Mesenchymal stem cell (in vitro differentiated cells and primary cell): Measurements from ENCODE around the gene WSCD1.

ENCODE experiments used
- DNase-seq: peaks from one replicate; pipeline ENCODE4 v3.0.0-alpha.2; 2013
- H2AFZ ChIP-seq: one replicate; pipeline ENCODE4 v1.6.1; 2013; ENCODE audit warnings: low read depth, mild to moderate bottlenecking, control low read depth, inconsistent platforms, low read length, moderate library complexity
- H2AK5ac ChIP-seq: 2 replicates; pipeline ENCODE4 v1.6.1; 2013; ENCODE audit warnings: low read length, moderate library complexity, mild to moderate bottlenecking, inconsistent platforms; ENCODE audit not compliant: severe bottlenecking
- H2BK120ac ChIP-seq: one replicate; pipeline ENCODE4 v1.6.1; 2013; ENCODE audit warnings: low read depth, mild to moderate bottlenecking, inconsistent platforms, low read length, moderate library complexity
- H2BK12ac ChIP-seq, 2 experiments: one replicate each; pipeline ENCODE4 v1.6.1; 2013; ENCODE audit warnings: inconsistent platforms in 2 of 2, low read length in 2 of 2, mild to moderate bottlenecking in 2 of 2, moderate library complexity in 2 of 2, control low read depth in 1 of 2
- H2BK15ac ChIP-seq: one replicate; pipeline ENCODE4 v1.6.1; 2013; ENCODE audit warnings: mild to moderate bottlenecking, low read depth, inconsistent platforms; ENCODE audit not compliant: poor library complexity, severe bottlenecking
- H2BK5ac ChIP-seq: 2 replicates; pipeline ENCODE4 v1.6.1; 2013; ENCODE audit warnings: low read depth, mild to moderate bottlenecking, low read length, control low read depth, inconsistent platforms; ENCODE audit not compliant: poor library complexity, severe bottlenecking
- H3K14ac ChIP-seq, 2 experiments: one replicate each; pipeline ENCODE4 v1.6.1; 2013; ENCODE audit warnings: inconsistent platforms in 2 of 2, low read length in 2 of 2, control low read depth in 1 of 2, mild to moderate bottlenecking in 1 of 2, moderate library complexity in 1 of 2
- H3K18ac ChIP-seq, 2 experiments: one replicate each; pipeline ENCODE4 v1.6.1; 2013; ENCODE audit warnings: inconsistent platforms in 2 of 2, low read length in 2 of 2, control low read depth in 1 of 2, low read depth in 1 of 2, mild to moderate bottlenecking in 1 of 2
- H3K23ac ChIP-seq, 2 experiments: one replicate each; pipeline ENCODE4 v1.6.1; 2013; ENCODE audit warnings: inconsistent platforms in 2 of 2, low read length in 2 of 2, mild to moderate bottlenecking in 2 of 2, moderate library complexity in 2 of 2, control low read depth in 1 of 2
- H3K27ac ChIP-seq: 2 replicates; pipeline ENCODE4 v1.5.1; 2013; ENCODE audit warnings: mild to moderate bottlenecking, moderate library complexity, low read length, control low read depth, inconsistent platforms; ENCODE audit not compliant: poor library complexity, severe bottlenecking
- H3K27me3 ChIP-seq, 2 experiments: 2 replicates each; pipeline versions ENCODE4 v1.6.1 to v1.7.0; 2013; ENCODE audit warnings: low read length in 2 of 2, mild to moderate bottlenecking in 2 of 2, moderate library complexity in 2 of 2, control low read depth in 1 of 2, inconsistent platforms in 1 of 2; ENCODE audit not compliant: control insufficient read depth in 1 of 2, insufficient read depth in 1 of 2
- H3K36me3 ChIP-seq, 2 experiments: 2 replicates each; pipeline versions ENCODE4 v1.6.1 to v1.7.0; 2013; ENCODE audit warnings: low read length in 2 of 2, control low read depth in 1 of 2, inconsistent platforms in 1 of 2, low read depth in 1 of 2, mild to moderate bottlenecking in 1 of 2; ENCODE audit not compliant: insufficient read depth in 2 of 2, control insufficient read depth in 1 of 2
- H3K4ac ChIP-seq, 2 experiments: one replicate each; pipeline ENCODE4 v1.6.1; 2013; ENCODE audit warnings: inconsistent platforms in 2 of 2, low read length in 2 of 2, mild to moderate bottlenecking in 2 of 2, moderate library complexity in 2 of 2, control low read depth in 1 of 2, low read depth in 1 of 2
- H3K4me1 ChIP-seq: 2 replicates; pipeline ENCODE4 v1.6.1; 2013; ENCODE audit warnings: low read depth, low read length, control low read depth; ENCODE audit not compliant: control insufficient read depth, insufficient read depth
- H3K4me2 ChIP-seq: 2 replicates; pipeline ENCODE4 v1.6.1; 2013; ENCODE audit warnings: low read length, mild to moderate bottlenecking, inconsistent platforms; ENCODE audit not compliant: poor library complexity, severe bottlenecking
- H3K4me3 ChIP-seq, 2 experiments: 2 replicates each; pipeline versions ENCODE4 v1.5.1 to v1.7.0; 2013; ENCODE audit warnings: low read length in 2 of 2, mild to moderate bottlenecking in 2 of 2, control low read depth in 1 of 2, low read depth in 1 of 2; ENCODE audit not compliant: insufficient read depth in 1 of 2
- H3K79me1 ChIP-seq: replicated peaks from 2 replicates; pipeline ENCODE4 v1.6.1; 2013; ENCODE audit warnings: mild to moderate bottlenecking, control low read depth, low read length, inconsistent platforms; ENCODE audit not compliant: poor library complexity, severe bottlenecking
- H3K9ac ChIP-seq: 2 replicates; pipeline ENCODE4 v1.7.0; 2013; ENCODE audit warnings: mild to moderate bottlenecking, low read length, moderate library complexity
- H3K9me3 ChIP-seq: 2 replicates; pipeline ENCODE4 v1.7.0; 2013; ENCODE audit warnings: mild to moderate bottlenecking, low read length; ENCODE audit not compliant: control insufficient read depth
- H4K8ac ChIP-seq: one replicate; pipeline ENCODE4 v1.6.1; 2013; ENCODE audit warnings: inconsistent platforms, mild to moderate bottlenecking, low read length, moderate library complexity
- H4K91ac ChIP-seq: one replicate; pipeline ENCODE4 v1.6.1; 2013; ENCODE audit warnings: mild to moderate bottlenecking, low read length, inconsistent platforms
- WGBS: methylation state at CpG from one replicate; pipeline ENCODE4 v1.1.7; 2013; ENCODE audit warnings: mixed read lengths; 5-methylcytosine and 5-hydroxymethylcytosine counted together

WSCD1 gene

GRCh38 chr17:6097005-6097279 lies 26.8 kb downstream of the WSCD1 start:
- Histone ChIP-seq H3K4me2 (no peak overlapping the region), H2AFZ (no peak overlapping the region), H4K8ac (no peak overlapping the region), H3K4me3 (no peak overlapping the region), H2BK120ac (no peak overlapping the region), H3K4me1 (no peaks in the 10 kb centered on the region), H2BK5ac (no peak overlapping the region), H3K79me1 (no peaks in the 10 kb centered on the region), H4K91ac (no peak overlapping the region), H3K23ac (no peak overlapping the region), H3K14ac (no peak overlapping the region), H3K18ac (no peak overlapping the region), H3K4ac (no peak overlapping the region), H3K9ac (no peak overlapping the region), H3K27me3 (peaks cover 0 to 33% of the 10 kb centered on the region in 2 experiments), H3K36me3 (peaks cover 0 to 3% of the 10 kb centered on the region in 2 experiments), H2BK12ac (no peak overlapping the region), H2BK15ac (no peak overlapping the region), H3K27ac (no peak overlapping the region), H2AK5ac (no peak overlapping the region), H3K9me3 (no peaks in the 10 kb centered on the region)
- WGBS = 89% methylated on average over 10 of the region's 10 CpGs
- DNase-seq = no peak

- Histone ChIP-seq H3K14ac (no peak overlapping the region), H2BK5ac (no peak overlapping the region), H3K9ac (no peak overlapping the region), H3K27me3 (peaks cover 0 to 30% of the 10 kb centered on the region in 2 experiments), H2BK12ac (no peak overlapping the region), H3K27ac (no peak overlapping the region), H2AK5ac (no peak overlapping the region), H3K9me3 (no peaks in the 10 kb centered on the region), H3K23ac (no peak overlapping the region), H2BK15ac (no peak overlapping the region), H4K8ac (no peak overlapping the region), H3K4me2 (no peak overlapping the region), H3K79me1 (no peaks in the 10 kb centered on the region), H3K4ac (no peak overlapping the region), H3K18ac (no peak overlapping the region), H4K91ac (no peak overlapping the region), H3K4me1 (no peaks in the 10 kb centered on the region), H3K4me3 (no peak overlapping the region), H2AFZ (no peak overlapping the region), H2BK120ac (no peak overlapping the region), H3K36me3 (peaks cover 0 to 3% of the 10 kb centered on the region in 2 experiments)
- DNase-seq = no peak
- WGBS = 87% methylated on average over 11 of the region's 11 CpGs
These were observed 28.1 kb downstream of the WSCD1 start for GRCh38 chr17:6098050-6098822.

GRCh38 chr17:6098823-6099180 lies 28.6 kb downstream of the WSCD1 start:
- Histone ChIP-seq H3K14ac (no peak overlapping the region), H4K91ac (no peak overlapping the region), H3K23ac (no peak overlapping the region), H2BK12ac (no peak overlapping the region), H4K8ac (no peak overlapping the region), H3K4me2 (no peak overlapping the region), H3K4me3 (no peak overlapping the region), H2BK5ac (no peak overlapping the region), H2BK15ac (no peak overlapping the region), H2BK120ac (no peak overlapping the region), H3K9ac (no peak overlapping the region), H3K36me3 (peaks cover 0 to 3% of the 10 kb centered on the region in 2 experiments), H3K4ac (no peak overlapping the region), H3K79me1 (no peaks in the 10 kb centered on the region), H3K4me1 (no peaks in the 10 kb centered on the region), H2AK5ac (no peak overlapping the region), H3K27me3 (peaks cover 0 to 25% of the 10 kb centered on the region in 2 experiments), H3K27ac (no peak overlapping the region), H3K9me3 (no peaks in the 10 kb centered on the region), H2AFZ (no peak overlapping the region), H3K18ac (no peak overlapping the region)
- DNase-seq = no peak
- no CpG with 5 or more reads among the region's 1 CpG for WGBS

GRCh38 chr17:6099492-6099891 lies 29.3 kb downstream of the WSCD1 start:
- Histone ChIP-seq H2BK15ac (no peak overlapping the region), H3K27ac (no peak overlapping the region)
- WGBS = 90% methylated on average over 8 of the region's 8 CpGs

More at GRCh38 chr17:6099492-6099891, 29.3 kb downstream of the WSCD1 start:
- H3K14ac ChIP-seq = no peak overlapping the region
- H3K18ac ChIP-seq = no peak overlapping the region
- H4K91ac ChIP-seq = no peak overlapping the region
- H3K4me2 ChIP-seq = no peak overlapping the region
- no peaks in the 10 kb centered on the region for H3K79me1 ChIP-seq
- no peaks in the 10 kb centered on the region for H3K4me1 ChIP-seq
- H3K4ac ChIP-seq = no peak overlapping the region
- no peak overlapping the region for H3K23ac ChIP-seq
- peaks cover 0 to 21% of the 10 kb centered on the region in 2 experiments for H3K27me3 ChIP-seq
- H3K4me3 ChIP-seq = no peak overlapping the region
- H3K9ac ChIP-seq = no peak overlapping the region
- no peak overlapping the region for H4K8ac ChIP-seq
- H2BK120ac ChIP-seq = no peak overlapping the region
- no peak overlapping the region for H2BK12ac ChIP-seq
- DNase-seq = no peak
- H2AFZ ChIP-seq = no peak overlapping the region
- peaks cover 0 to 3% of the 10 kb centered on the region in 2 experiments for H3K36me3 ChIP-seq
- H2AK5ac ChIP-seq = no peak overlapping the region
- H3K9me3 ChIP-seq = no peaks in the 10 kb centered on the region
- no peak overlapping the region for H2BK5ac ChIP-seq
